HG03097 (cell line): Measurements from ENCODE around the gene CUTA.
"Not testable (repeated sequence)": the region's sequence is repeated elsewhere in the genome, so short reads cannot be mapped to it uniquely, and the experiment has no call there.

Experiments
- ATAC-seq: cut with Tn5 transposase; IDR thresholded peaks from one replicate; pipeline ENCODE4 v1.9.1; 2021; ENCODE audit not compliant: unreplicated experiment, low FRiP score

Gene CUTA

DNA sequence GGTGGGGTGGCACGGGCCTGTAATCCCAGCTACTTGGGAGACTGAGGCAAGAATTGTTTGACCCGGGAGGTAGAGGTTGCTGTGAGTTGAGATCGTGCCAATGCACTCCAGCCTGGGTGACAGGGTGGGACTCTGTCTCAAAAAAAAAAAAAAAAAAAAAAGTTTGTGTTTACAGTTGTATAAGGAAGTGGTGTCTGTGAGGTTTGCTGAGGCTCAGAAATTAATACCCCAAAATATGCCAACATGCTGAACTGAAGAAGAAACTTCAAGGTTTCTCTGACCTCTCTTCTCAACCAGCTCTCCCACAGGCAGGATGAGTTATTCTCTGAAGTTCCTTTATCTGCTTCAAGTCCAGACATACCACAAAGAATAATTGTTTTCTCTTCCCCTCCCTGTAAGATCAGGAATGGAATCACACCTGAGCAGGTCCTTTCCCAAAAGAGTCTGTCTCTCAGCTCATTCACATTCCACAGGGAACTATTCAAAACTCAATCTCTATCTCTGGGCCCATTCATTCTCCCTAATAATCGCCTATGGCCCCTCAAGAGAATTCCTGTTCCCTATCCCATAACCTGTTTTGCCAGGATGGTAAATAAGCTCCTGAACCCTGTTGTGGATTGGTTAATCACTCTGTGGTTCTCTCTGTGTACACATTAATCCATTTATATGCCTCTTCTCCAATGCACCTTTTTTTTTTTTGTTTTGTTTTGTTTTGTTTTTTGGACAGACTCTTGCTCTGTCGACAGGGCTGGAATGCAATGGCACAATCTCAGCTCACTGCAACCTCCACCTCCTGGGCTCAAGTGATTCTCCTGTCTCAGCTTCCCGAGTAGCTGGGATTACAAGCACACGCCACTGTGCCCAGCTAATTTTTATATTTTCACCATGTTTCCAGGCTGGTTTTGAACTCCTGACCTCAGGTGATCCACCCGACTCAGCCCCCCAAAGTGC is 43.7 kb downstream of the CUTA start:
- ATAC-seq = no peak

GRCh38 chr6:33372526-33373123 is 45.3 kb downstream of the CUTA start:
- ATAC-seq = no peak

DNA sequence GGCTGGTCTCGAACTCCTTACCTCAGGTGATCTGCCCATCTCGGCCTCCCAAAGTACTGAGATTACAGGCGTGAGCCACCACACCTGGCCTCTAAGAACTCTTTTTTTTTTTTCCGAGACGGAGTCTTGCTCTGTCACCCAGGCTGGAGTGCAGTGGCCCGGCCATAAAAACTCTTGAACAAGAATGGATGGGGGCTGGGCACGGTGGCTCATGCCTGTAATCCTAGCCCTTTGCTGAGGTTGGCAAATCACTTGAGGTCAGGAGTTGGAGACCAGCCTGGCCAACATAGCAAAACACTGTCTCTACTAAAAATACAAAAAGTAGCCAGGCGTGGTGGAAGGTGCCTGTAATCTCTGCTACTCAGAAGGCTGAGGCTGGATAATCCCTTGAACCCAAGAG is 46.0 kb downstream of the CUTA start:
- ATAC-seq = not testable (repeated sequence)

DNA sequence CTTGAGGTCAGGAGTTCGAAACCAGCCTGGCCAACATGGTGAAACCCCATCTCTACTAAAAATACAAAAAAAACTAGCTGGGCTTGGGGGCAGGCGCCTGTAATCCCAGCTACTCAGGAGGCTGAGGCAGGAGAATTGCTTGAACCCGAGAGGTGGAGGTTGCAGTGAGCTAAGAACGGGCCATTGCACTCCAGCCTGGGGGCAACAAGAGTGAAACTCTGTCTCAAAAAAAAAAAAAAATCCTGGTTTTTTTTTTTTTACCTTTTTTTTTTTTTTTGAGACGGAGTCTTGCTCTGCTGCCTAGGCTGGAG is 50.2 kb downstream of the CUTA start:
- ATAC-seq = not testable (repeated sequence)

- no peak for ATAC-seq
Measured at GRCh38 chr6:33367009-33367714, 50.7 kb downstream of the CUTA start.
